ENCODE results near the gene WDR20.

WDR20 gene

DNA sequence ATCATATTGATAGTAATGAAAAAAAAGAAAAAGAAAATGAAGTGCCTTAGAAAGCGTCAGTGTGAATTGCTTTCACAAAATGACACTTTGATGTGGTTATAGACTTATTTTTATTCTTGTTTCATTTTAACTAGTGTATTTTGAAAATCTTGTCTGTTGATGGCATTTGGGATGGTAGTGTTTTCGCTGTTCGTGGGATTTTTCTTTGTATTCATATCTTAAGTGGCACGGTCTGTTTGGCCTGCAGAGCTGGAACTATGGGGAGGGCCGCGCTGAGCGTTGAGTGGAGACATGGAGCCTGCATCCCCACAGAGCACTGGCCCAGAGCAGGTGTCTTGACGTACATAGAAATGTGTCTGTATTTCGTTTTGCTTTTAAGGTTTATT, 61.6 kb downstream of the WDR20 start:
- Histone ChIP-seq H3K4me1 (ENCODE audit: control insufficient read depth in 1 of 2, insufficient read depth in 1 of 2, low read depth in 1 of 2, low read length in 1 of 2) (peaks cover 34 to 48% of the 10 kb centered on the region in 2 experiments), H3K4me3 (ENCODE audit: low read depth in 1 of 2, low read length in 1 of 2) (no peak overlapping the region), H3K36me3 (peaks cover 61% of the 10 kb centered on the region), H3K27me3 (no peaks in the 10 kb centered on the region), H3K27ac (peak overlapping the region; percentile 32), H3K9me3 (no peaks in the 10 kb centered on the region)
- TF ChIP-seq, protein P1, sequence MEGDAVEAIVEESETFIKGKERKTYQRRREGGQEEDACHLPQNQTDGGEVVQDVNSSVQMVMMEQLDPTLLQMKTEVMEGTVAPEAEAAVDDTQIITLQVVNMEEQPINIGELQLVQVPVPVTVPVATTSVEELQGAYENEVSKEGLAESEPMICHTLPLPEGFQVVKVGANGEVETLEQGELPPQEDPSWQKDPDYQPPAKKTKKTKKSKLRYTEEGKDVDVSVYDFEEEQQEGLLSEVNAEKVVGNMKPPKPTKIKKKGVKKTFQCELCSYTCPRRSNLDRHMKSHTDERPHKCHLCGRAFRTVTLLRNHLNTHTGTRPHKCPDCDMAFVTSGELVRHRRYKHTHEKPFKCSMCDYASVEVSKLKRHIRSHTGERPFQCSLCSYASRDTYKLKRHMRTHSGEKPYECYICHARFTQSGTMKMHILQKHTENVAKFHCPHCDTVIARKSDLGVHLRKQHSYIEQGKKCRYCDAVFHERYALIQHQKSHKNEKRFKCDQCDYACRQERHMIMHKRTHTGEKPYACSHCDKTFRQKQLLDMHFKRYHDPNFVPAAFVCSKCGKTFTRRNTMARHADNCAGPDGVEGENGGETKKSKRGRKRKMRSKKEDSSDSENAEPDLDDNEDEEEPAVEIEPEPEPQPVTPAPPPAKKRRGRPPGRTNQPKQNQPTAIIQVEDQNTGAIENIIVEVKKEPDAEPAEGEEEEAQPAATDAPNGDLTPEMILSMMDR (IDR thresholded peaks at IDR 0.05) = no peak

DNA sequence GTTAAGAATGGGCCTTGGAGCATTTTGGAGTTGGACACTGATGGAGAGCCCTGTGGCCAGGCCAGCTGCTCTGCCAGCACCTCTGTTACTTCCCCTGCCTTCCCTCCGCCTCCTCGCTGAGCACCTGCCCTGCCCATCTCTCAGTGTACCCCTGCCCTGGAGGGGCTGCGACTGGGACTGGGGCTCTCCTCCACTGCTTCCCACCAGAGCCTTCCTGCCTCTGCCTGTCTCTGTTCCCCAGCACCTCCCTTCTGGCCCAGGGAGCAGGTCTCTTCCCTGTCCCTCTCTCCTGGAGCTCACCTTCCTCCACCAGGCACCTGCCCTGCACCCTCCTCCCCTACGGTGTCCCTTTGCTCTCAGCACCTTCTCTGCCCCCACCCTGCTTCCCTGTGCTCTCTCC, 62.1 kb downstream of the WDR20 start:
- H3K4me3 ChIP-seq (ENCODE audit: low read depth in 1 of 2, low read length in 1 of 2) = no peak overlapping the region
- peaks cover 34 to 48% of the 10 kb centered on the region in 2 experiments for H3K4me1 ChIP-seq (ENCODE audit: control insufficient read depth in 1 of 2, insufficient read depth in 1 of 2, low read depth in 1 of 2, low read length in 1 of 2)
- peak overlapping the region; percentile 32 for H3K27ac ChIP-seq
- H3K9me3 ChIP-seq = no peaks in the 10 kb centered on the region
- peaks cover 61% of the 10 kb centered on the region for H3K36me3 ChIP-seq
- no peaks in the 10 kb centered on the region for H3K27me3 ChIP-seq
- TF ChIP-seq, protein P1 (IDR thresholded peaks at IDR 0.05) = no peak

DNA sequence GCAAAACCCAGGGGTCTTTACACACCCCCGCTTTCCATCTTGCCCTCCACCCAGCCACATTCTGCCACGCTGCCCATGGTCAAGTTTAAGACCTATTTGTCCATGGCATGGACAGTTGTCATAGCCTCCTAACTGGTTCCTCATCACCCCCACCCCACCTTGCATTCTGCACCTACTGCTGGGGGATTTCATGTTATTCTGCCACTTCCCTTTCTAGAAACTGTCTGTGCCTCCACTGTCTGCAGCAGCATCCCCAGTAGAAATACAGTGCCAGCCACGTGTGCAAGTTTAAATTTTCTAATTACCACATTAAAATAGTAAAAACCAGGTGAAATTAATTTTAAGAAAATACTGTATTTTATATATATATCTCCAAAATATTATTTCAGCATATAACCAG, 63.2 kb downstream of the WDR20 start:
- Histone ChIP-seq H3K4me3 (ENCODE audit: low read depth in 1 of 2, low read length in 1 of 2) (no peak overlapping the region), H3K27ac (no peak overlapping the region), H3K9me3 (no peaks in the 10 kb centered on the region), H3K4me1 (ENCODE audit: control insufficient read depth in 1 of 2, insufficient read depth in 1 of 2, low read depth in 1 of 2, low read length in 1 of 2) (peaks cover 29 to 41% of the 10 kb centered on the region in 2 experiments), H3K27me3 (no peaks in the 10 kb centered on the region), H3K36me3 (peaks cover 59% of the 10 kb centered on the region)
- TF ChIP-seq, protein P1 (IDR thresholded peaks at IDR 0.05) = no peak

DNA sequence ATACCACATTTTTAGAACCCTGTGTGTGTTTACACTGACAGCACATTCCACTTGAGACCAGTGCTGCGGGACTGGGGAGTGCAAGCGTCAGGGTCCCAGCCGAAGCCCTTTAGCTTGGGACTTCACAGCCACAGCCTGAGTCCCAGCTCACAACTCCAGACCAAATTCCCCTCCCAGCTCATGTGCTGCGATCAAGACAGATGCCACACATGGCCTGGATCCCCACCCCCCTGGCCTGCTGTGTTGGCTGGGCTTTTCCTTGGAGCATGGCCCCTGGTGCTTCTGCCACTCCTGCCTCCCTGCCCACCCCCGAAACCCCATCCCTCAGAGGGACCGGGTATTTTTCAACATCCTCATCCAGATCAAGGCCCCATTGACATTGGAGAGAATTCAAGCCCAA, 63.7 kb downstream of the WDR20 start:
- no peak overlapping the region for H3K27ac ChIP-seq
- TF ChIP-seq, protein P1 (IDR thresholded peaks at IDR 0.05) = no peak
- H3K36me3 ChIP-seq = peaks cover 59% of the 10 kb centered on the region
- peaks cover 29 to 38% of the 10 kb centered on the region in 2 experiments for H3K4me1 ChIP-seq (ENCODE audit: control insufficient read depth in 1 of 2, insufficient read depth in 1 of 2, low read depth in 1 of 2, low read length in 1 of 2)
- no peaks in the 10 kb centered on the region for H3K27me3 ChIP-seq
- no peaks in the 10 kb centered on the region for H3K9me3 ChIP-seq
- no peak overlapping the region for H3K4me3 ChIP-seq (ENCODE audit: low read depth in 1 of 2, low read length in 1 of 2)

DNA sequence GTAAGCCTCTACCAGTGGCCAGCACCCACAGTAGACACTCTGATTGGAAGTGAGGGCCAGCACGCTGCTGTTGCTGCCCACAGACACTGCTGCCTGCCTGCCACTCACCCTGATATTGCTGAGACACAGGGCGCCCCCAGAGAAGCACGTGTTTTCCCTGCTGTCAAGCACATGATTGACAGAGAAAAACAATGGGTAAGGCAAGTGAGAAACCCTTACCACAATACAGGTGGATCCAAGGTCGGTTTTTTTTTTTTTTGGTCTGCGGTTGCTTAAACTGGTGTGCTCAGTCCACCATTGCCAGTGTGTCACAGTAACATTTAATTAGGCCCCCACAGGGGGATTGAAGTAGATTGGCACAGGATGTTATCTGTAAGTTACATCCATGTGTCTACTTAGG, 65.9 kb downstream of the WDR20 start:
- Histone ChIP-seq H3K27ac (no peak overlapping the region), H3K9me3 (no peaks in the 10 kb centered on the region), H3K27me3 (no peaks in the 10 kb centered on the region), H3K4me3 (ENCODE audit: low read depth in 1 of 2, low read length in 1 of 2) (no peak overlapping the region), H3K4me1 (ENCODE audit: control insufficient read depth in 1 of 2, insufficient read depth in 1 of 2, low read depth in 1 of 2, low read length in 1 of 2) (peaks cover 36 to 37% of the 10 kb centered on the region in 2 experiments), H3K36me3 (peaks cover 58% of the 10 kb centered on the region)
- TF ChIP-seq, protein P1 (IDR thresholded peaks at IDR 0.05) = no peak

DNA sequence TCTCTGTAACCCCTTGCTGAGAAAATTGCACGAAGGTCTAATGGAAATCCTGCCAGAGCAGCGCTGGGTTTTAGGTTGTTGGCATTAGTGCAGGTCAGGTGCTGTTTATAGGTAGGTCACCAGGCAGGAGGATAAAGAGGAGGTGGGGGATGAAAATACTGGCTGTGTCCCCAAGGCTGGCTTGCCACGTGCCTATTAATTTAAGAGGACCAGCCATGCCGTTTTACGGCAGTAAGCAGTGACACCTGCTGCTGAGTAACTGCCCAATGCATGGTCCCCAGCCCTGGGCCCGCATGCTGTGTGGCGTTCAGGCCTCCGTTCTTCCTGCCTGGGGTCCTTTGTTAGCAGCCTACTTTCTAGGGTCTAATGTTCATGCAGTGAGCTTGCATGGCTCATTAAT, 67.2 kb downstream of the WDR20 start:
- H3K4me3 ChIP-seq (ENCODE audit: low read depth in 1 of 2, low read length in 1 of 2) = no peak overlapping the region
- H3K9me3 ChIP-seq = no peaks in the 10 kb centered on the region
- H3K27me3 ChIP-seq = no peaks in the 10 kb centered on the region
- peaks cover 58% of the 10 kb centered on the region for H3K36me3 ChIP-seq
- peaks cover 34 to 36% of the 10 kb centered on the region in 2 experiments for H3K4me1 ChIP-seq (ENCODE audit: control insufficient read depth in 1 of 2, insufficient read depth in 1 of 2, low read depth in 1 of 2, low read length in 1 of 2)
- TF ChIP-seq, protein P1 (IDR thresholded peaks at IDR 0.05) = no peak
- no peak overlapping the region for H3K27ac ChIP-seq

Measured in neutrophil (primary cell).